ENCODE data around the gene SLC16A13.
"Not testable (repeated sequence)": the region's sequence is repeated elsewhere in the genome, so short reads cannot be mapped to it uniquely, and the experiment has no call there.

The SLC16A13 gene

DNA sequence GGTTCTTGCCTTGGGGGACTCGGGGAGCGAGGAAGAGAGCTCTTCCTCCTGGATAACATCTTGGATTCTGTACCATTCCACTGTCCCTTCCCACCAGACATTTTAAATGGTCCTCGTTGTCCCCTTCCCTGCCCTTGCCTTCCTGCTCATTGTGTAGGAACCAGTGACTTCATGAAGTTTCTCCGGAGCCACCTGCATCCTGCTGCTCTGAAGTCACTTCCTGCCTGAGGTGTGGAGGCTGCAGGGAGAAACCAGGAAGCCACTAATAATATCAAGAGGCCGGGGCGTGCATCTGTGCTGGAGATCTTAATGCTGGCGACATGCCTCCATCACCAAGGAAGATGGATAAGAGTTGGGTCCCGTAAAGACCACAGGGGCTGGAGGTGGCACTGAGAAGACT, 6.2 kb upstream of the SLC16A13 start:
- no peak for DNase-seq (ENCODE audit: low read depth)

DNA sequence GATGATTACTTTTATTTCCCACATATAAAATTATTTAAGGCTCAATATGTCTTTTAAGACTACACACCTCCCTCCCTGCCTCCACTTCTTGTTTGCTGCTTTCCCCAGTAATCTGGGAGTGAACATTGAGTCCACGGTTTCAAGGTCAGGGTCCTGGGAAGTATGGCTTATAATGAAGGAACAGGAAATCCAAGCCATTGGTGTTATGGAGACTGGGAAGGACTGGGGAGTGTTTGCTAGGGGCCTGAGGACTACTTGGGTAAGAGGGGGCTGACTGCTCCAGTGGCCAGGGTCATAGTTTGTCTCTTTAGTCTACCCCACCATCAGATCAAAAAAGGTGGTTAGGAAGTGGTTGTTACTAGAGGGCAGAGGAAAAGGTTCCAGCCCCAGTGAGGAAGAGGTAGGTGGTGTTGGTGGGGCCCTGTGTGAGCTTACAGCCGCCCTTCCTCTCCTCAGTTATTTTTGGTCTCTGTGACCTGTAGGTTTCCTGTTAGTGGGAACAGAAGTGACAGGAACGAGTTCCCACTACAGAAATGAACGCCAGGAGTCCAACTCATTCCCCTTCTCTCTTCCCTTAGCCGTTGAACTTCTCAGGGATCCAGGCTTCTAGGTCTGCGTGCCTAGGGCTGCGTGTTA, 742 bp upstream of the SLC16A13 start:
- DNase-seq (ENCODE audit: low read depth), result no peak

DNA sequence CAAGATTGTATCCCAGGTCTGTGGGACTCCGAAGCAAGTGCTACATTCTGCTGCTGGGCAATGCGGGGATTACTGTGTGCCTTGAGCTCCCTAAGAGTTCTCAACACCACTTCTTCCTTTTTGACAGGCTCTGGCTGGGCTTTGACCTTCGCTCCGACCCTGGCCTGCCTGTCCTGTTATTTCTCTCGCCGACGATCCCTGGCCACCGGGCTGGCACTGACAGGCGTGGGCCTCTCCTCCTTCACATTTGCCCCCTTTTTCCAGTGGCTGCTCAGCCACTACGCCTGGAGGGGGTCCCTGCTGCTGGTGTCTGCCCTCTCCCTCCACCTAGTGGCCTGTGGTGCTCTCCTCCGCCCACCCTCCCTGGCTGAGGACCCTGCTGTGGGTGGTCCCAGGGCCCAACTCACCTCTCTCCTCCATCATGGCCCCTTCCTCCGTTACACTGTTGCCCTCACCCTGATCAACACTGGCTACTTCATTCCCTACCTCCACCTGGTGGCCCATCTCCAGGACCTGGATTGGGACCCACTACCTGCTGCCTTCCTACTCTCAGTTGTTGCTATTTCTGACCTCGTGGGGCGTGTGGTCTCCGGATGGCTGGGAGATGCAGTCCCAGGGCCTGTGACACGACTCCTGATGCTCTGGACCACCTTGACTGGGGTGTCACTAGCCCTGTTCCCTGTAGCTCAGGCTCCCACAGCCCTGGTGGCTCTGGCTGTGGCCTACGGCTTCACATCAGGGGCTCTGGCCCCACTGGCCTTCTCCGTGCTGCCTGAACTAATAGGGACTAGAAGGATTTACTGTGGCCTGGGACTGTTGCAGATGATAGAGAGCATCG, 2.4 kb downstream of the SLC16A13 start:
- DNase-seq (ENCODE audit: low read depth), result no peak

DNA sequence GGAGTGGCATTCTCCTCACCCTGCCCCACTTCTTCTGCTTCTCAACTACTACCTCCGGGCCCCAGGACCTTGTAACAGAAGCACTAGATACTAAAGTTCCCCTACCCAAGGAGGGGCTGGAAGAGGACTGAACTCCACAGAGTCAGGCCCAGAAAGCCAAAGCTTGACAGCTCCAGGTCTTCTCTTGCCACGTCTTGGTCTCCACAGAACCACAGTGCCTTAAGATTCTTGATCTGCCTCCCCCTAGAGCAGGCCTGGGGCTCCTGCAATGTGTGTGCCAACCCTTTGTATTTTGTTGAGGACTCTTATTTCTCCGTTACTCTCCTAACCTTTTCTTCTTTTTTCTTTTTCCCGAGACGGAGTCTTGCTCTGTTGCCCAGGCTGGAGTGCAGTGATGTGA, 4.0 kb downstream of the SLC16A13 start:
- no peak for DNase-seq (ENCODE audit: low read depth)

GRCh38 chr17:7041607-7042500, 6.0 kb downstream of the SLC16A13 start:
- no peak for DNase-seq (ENCODE audit: low read depth)

DNA sequence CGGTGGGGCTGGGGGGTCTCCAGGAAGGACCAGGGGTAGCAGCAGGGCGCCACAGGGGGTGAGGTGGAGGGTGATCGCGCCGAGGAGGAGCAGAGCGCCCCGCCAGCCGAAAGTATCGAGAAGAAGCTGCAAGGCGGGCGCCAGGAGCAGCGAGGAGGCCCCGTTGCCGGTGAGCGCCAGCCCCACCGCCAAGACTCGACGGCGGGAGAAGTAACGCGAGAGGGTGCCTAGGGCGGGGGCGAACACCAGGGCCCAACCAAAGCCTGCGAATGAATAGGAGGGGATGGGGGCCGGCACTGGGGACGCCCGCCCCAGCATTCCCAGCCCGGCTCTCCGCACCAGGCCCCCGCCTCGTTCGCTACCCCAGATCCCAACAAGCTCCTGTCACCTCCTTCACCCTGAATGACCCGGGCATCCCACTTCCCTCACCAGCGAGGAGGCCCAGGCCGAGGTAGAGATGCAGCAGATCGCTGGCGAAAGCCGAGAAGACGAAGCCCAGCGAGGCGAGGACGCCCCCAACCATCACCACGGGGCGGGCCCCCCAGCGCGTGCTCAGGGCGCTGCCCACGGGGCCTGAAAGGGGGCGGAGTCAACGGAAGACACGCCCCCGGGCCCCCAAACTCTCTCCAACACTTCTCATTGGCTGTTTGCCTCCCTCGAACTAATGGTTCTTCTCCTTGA, 6.8 kb downstream of the SLC16A13 start:
- DNase-seq (ENCODE audit: low read depth), result no peak

GRCh38 chr17:7043182-7043496, 7.3 kb downstream of the SLC16A13 start:
- no peak for DNase-seq (ENCODE audit: low read depth)

- no peak for DNase-seq (ENCODE audit: low read depth)
These were observed 7.8 kb downstream of the SLC16A13 start, which contains the start of gene SLC16A11 for GRCh38 chr17:7043497-7044198. SLC16A11 (minus strand) TSS chr17:7044092; CDS start chr17:7043513, 579 bp downstream.

DNA sequence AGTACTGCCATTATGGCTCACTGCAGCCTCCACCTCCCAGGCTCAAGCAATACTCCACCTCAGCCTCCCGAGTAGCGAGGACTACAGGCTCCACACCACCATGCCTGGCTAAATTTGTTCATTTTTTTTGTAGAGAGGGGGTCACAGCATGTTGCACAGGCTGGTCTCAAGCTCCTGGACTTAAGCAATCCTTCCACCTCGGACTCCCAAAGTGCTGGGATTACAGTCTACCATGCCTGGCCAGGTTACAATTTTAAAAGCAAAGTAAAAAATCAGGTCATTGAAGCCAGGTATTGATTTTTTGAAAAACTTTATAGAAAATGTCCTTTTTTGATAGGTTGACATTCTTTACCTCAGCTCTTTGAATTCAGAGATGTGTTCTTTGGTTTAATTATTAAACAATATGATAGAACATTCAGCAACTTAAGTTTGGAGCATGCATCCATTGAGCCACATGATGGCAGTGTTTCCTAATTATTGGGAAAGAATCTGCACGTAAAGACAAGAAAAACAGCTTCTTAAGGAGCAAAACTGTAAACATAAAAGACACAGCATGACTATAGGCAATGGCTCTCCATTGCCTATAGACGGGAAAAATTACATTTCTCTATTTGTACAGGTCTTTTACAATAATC, 9.8 kb downstream of the SLC16A13 start:
- DNase-seq (ENCODE audit: low read depth), result no peak

- DNase-seq (ENCODE audit: low read depth), result no peak
These were observed 10.4 kb downstream of the SLC16A13 start for GRCh38 chr17:7046127-7046724.

DNA sequence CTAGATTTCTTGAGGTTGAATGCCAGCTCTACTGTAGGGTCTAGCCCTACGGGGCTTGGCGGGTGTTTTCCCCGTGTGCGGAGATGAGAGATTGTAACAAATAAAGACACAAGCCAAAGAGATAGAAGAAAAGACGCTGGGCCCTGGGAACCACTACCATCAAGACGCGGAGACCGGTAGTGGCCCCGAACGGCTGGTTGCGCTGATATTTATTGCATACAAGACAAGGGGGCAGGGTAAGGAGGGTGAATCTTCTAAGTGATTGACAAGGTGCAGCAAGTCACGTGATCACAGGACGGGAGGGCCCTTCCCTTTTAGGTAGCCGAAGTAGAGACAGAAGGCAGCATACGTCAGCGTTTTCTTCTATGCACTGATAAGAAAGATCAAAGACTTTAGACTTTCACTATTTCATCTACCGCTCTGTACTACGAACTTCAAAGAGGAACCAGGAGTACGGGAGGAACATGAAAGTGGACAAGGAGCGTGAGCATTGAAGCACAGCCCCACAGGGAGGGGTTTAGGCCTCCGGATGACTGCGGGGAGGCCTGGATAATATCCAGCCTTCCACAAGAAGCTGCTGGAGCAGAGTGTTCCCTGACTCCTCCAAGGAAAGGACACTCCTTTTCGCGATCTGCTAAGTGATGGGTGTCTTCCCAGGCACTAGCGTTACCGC, 11.0 kb downstream of the SLC16A13 start:
- not testable (repeated sequence) for DNase-seq (ENCODE audit: low read depth)

GRCh38 chr17:7047566-7047965, 11.8 kb downstream of the SLC16A13 start:
- no peak for DNase-seq (ENCODE audit: low read depth)

DNA sequence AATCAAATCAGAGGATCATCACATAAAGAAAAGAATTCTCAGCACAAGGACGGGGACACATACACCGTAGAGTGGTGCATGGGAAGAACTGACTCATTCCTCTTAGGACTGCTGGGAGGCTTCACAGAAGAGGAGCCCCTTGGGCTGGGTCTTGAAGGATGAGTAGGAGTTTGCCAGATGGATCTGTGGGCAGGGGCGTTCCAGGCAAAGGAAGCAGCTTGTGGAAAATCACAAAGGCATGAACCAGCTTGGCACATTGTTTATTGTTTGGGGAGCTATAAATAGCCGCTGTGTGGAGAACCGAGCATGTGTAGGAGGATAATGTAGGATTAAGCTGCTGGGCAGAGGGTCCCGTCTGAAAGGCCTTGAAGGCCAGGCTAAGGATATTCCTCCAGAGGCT, 13.2 kb downstream of the SLC16A13 start:
- no peak for DNase-seq (ENCODE audit: low read depth)

DNA sequence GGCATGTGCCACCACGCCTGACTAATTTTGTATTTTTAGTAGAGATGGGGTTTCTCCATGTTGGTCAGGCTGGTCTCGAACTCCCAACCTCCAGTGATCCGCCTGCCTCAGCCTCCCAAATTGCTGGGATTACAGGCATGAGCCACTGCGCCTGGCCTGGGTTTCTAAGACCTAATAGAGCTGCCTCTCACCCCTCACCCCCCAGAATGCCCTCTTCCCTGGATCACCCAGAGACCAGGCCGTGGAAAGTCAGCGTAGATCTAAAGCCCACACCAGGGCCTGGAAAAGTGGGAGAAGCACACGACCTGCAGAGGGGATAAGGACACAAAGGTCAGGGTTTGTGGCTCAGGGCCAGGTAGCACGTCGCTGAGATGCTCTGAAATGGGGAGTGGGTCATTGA, 14.8 kb downstream of the SLC16A13 start:
- not testable (repeated sequence) for DNase-seq (ENCODE audit: low read depth)

- no peak for DNase-seq (ENCODE audit: low read depth)
These were observed 20.6 kb downstream of the SLC16A13 start for GRCh38 chr17:7056386-7056785.

GRCh38 chr17:7058831-7059447, 23.1 kb downstream of the SLC16A13 start:
- no peak for DNase-seq (ENCODE audit: low read depth)

DNA sequence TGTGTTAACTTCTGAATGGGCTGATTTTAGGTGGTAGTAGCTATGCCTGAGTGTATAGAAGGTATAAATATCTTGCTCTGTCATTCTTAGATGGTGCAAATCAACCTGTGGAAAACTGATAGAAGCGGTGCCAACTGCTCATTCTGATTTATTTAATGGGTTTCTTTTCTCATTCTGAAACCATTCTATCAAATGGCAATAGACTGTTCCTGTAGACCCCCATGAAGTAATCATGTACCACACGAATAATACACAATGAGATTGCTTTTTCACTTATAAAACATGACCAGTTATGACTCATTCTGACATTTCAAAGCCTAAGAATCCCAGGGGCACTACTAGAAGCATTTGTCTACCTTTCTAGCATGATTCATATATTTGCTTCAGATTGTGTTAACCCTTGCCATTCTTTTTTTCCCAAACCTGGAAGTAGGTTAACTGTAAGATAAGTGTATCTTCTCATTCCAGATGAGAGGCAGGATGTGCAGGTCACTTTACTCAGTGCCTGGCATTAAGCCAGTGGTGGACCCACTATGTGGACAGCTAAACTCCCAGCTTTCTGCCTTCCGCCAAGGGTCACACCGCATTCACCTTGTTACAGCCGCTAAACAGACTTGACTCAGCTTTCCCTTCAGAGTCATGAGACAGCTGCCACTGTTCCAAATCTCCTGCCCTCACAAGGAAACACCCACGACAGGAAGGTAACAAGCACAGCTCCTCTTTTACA, 24.5 kb downstream of the SLC16A13 start:
- DNase-seq (ENCODE audit: low read depth), result no peak

DNA sequence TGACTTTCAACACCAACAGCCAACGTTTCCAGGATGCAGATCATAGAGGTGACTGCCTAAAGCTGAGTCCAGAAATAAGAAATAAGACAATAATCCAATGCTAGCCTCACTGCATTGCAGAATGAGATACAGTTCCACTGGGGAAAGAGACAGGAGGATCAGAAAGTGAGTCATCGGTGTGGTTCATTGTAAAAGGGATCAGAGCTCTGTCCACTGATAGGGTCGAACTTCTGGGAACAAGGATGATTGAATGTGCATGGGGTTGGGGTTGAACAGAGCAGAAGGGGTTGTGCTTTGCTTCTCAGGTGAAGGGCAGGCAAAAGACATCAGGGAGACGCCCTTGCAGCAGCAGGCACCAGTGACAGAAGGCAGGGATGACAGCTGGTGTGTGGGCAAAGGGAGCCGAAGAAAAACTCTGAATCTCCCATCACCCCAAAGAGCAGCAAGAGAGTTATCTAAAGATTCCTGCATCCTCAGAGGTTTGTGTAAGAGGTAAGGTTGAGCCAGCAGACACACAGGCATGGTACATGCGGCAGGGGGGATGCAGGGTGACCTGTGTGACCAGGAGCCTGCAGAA, 27.8 kb downstream of the SLC16A13 start:
- no peak for DNase-seq (ENCODE audit: low read depth)
